Measurements from ENCODE around the gene FIBP.

DNA sequence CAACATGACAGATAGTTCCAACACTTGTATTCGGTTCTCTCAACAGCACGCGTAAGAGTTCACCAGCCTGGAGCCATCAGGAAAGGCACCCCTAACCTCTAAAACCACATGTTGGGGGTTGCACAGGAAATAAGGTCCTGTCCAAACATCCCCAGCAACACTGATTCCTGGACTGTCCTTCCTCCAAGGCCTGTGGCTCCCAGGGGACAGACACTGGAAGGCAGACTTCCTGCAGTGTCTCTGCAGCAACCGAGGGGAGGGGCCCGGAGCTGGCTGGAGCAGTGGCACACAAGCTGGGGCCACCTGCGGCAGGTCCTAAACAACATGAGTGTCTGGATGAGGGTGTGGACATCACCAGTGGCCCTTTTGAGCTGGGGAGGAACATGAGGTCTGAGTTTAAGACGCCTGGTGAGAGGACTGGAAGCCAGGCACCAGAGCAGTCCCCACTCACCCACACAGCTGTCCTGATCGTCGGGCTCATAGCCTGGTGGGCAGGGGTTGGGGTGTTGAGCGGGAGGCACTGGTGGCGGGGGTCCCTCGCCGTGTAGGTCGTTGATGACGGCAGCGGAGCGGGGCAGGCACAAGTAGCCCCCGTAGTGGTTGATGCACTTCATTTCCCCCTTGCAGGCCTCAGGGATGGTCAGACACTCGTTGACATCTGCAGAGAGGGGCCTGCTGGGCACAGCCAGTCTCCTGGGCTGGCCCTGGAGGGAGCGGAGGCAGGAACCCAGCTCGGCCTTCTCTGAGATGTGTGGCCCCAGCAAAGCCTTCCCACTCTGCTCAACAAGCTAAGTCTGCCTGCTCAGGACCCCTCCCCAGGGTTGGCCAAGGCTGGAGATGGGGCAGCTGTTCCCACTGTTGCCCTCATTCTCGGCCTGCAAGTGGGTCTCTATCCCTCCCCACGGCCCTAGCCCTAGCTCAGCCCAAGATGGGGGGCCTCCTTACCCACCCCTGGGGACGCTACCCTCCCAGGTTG is 17.3 kb downstream of the FIBP start:
- TF ChIP-seq, protein P1, sequence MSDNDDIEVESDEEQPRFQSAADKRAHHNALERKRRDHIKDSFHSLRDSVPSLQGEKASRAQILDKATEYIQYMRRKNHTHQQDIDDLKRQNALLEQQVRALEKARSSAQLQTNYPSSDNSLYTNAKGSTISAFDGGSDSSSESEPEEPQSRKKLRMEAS (IDR thresholded peaks at IDR 0.05; ENCODE audit: insufficient read depth, insufficient read length) = no peak
- TF ChIP-seq, protein P2, sequence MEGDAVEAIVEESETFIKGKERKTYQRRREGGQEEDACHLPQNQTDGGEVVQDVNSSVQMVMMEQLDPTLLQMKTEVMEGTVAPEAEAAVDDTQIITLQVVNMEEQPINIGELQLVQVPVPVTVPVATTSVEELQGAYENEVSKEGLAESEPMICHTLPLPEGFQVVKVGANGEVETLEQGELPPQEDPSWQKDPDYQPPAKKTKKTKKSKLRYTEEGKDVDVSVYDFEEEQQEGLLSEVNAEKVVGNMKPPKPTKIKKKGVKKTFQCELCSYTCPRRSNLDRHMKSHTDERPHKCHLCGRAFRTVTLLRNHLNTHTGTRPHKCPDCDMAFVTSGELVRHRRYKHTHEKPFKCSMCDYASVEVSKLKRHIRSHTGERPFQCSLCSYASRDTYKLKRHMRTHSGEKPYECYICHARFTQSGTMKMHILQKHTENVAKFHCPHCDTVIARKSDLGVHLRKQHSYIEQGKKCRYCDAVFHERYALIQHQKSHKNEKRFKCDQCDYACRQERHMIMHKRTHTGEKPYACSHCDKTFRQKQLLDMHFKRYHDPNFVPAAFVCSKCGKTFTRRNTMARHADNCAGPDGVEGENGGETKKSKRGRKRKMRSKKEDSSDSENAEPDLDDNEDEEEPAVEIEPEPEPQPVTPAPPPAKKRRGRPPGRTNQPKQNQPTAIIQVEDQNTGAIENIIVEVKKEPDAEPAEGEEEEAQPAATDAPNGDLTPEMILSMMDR (IDR thresholded peaks at IDR 0.05; ENCODE audit: extremely low read depth in 1 of 2, insufficient read depth in 1 of 2, low read depth in 1 of 2, low read length in 2 of 2) = no peak
- no peak for TF ChIP-seq POLR2AphosphoS5 (IDR thresholded peaks at IDR 0.05; ENCODE audit: insufficient read depth, low read depth, low read length)
